Measurements from ENCODE around the gene F5.

DNA sequence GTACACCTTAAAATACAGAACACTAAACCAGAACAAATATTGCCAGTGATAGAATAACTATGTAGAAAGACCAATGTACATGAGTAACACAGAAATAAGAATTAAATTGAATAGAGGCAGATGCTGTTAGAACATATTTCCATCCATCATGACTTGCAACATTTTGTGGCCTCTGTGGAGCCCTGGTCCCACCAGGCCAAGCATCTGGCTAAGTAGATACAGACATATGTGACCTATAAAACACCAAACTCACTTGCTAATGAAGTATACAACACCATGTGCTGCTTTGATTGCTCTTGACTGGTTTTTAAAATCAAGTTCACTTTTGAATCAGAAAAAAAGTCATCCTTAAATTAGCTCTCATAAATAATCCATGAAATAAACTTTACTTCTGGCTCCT lies 121.0 kb downstream of the F5 start:
- TF ChIP-seq CTCF (IDR thresholded peaks at IDR 0.05; ENCODE audit: borderline replicate concordance, extremely low read depth, low read length, poor library complexity, severe bottlenecking), result no peak
- no peak for TF ChIP-seq EZH2 (IDR thresholded peaks at IDR 0.05; ENCODE audit: borderline replicate concordance, low read depth, low read length, severe bottlenecking)
